Measurements from ENCODE around the gene VPS35. TPM values are rescaled to one million over a fixed set of nuclear protein-coding genes. Genes with fewer than 3 reads are reported as not detected.

The VPS35 gene
- total RNA-seq, 1 experiment from 2014 or later, result 114 TPM

Other genes with a start within 250 kb of the VPS35 start
- 71.9 and 85.8 TPM in 2 replicates for gene SHCBP1, start 67.8 kb downstream of the VPS35 start, total RNA-seq (2014; rRNA removed; shearing (Covaris generic))
- 73.8 and 78.5 TPM in 2 replicates for gene ORC6, start 481 bp upstream of the VPS35 start, total RNA-seq (2014; rRNA removed; shearing (Covaris generic))
- 0.13 TPM in 1 of 2 replicates, not detected in the other for gene MYLK3, start 59.2 kb upstream of the VPS35 start, total RNA-seq (2014; rRNA removed; shearing (Covaris generic))
- 33.9 and 37.2 TPM in 2 replicates for gene C16orf87, start 142.0 kb upstream of the VPS35 start, total RNA-seq (2014; rRNA removed; shearing (Covaris generic))
- 14.8 and 15.7 TPM in 2 replicates for gene GPT2, start 195.2 kb upstream of the VPS35 start, total RNA-seq (2014; rRNA removed; shearing (Covaris generic))

All from SJSA1 (cell line).